IPS DF 6.9 (cell line): ENCODE measurements around the gene TULP3.

Experiments
- DNase-seq: peaks from one replicate; pipeline ENCODE4 v3.0.0-alpha.2; 2013; ENCODE audit warnings: low read depth, low spot score
- H3K27ac ChIP-seq: one replicate; pipeline ENCODE4 v1.5.1; 2013; ENCODE audit warnings: low read length, control low read depth
- H3K27me3 ChIP-seq: 2 replicates; pipeline ENCODE4 v1.6.1; 2013; ENCODE audit warnings: mild to moderate bottlenecking, low read length; ENCODE audit not compliant: control insufficient read depth, insufficient read depth
- H3K36me3 ChIP-seq: 2 replicates; pipeline ENCODE4 v1.6.1; 2013; ENCODE audit warnings: low read length; ENCODE audit not compliant: control insufficient read depth, insufficient read depth
- H3K4me1 ChIP-seq: 2 replicates; pipeline ENCODE4 v1.6.1; 2013; ENCODE audit warnings: low read length; ENCODE audit not compliant: control insufficient read depth, insufficient read depth
- H3K4me3 ChIP-seq: 2 replicates; pipeline ENCODE4 v1.5.1; 2013; ENCODE audit warnings: mild to moderate bottlenecking, low read length
- H3K9me3 ChIP-seq: 2 replicates; pipeline ENCODE4 v1.6.1; 2013; ENCODE audit warnings: low read length, inconsistent platforms; ENCODE audit not compliant: control insufficient read depth, insufficient read depth
- WGBS: extraction: QIAGEN DNeasy Blood & Tissue Kit; methylation state at CpG from one replicate; pipeline ENCODE4 v1.1.7; 2013; ENCODE audit warnings: mixed read lengths, missing lambda C conversion rate; ENCODE audit not compliant: insufficient read length, insufficient coverage; 5-methylcytosine and 5-hydroxymethylcytosine counted together

Gene TULP3

DNA sequence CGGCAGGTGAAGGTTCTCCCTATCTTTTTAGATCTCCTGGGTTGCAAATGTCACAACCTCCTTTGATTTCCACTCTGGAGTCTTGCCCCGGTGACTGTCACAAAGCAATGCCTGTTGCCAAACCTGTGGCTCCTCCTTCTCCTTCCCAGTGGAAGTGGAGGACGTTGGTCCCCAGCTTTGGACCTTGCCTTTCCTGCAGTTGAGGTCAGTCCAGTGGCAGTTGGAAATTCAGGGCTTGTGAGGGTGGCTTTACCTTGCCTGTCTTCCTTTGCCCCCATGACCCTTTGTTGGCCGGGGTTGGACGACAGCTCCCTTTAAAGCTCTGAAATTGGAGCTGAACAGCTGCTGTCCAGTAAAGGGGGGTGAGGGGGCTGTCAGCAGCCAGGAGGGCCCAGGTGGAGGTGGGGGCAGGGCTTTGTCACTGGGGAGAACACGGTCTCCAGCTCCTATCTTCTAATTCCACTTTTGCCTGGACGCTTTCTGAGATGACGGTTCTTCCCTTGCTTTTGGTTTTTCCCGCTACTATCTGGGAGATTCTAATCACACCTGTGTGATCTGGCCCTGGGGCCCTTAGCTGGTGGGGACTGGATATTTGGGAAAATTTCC lies 72.6 kb downstream of the TULP3 start:
- no peaks in the 10 kb centered on the region for H3K27me3 ChIP-seq
- no CpG with 5 or more reads among the region's 9 CpGs for WGBS
- no peak overlapping the region for H3K4me3 ChIP-seq
- H3K4me1 ChIP-seq = peaks cover 12% of the 10 kb centered on the region
- peak overlapping the region; percentile 66 for H3K27ac ChIP-seq
- no peaks in the 10 kb centered on the region for H3K9me3 ChIP-seq
- no peak for DNase-seq
- H3K36me3 ChIP-seq = no peaks in the 10 kb centered on the region

DNA sequence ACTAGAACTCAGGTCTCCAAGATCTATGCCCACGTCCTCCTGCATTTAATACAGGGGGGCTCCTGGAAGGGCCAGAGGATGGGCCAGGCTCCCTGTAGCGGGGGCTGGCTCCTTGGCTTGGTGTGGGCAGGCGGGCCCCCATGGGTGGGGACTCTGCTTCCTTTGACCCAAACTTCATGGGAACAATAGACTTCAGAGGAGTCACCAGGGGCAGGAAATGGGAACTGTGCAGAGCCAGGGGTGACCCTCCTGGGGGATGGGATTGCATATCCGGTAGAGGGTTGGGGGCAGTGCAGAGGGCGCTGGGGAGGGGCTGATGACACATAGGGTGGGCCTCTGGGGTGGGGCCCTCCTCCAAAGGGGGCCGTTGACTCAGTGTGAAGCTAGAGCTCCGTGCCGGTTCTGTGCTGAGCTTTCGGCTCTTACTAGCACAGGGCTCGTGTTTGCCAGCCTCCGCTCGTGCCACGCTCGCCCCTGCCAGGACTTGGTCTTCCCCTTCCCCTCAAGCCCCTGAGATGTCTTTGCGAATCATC lies 73.1 kb downstream of the TULP3 start:
- WGBS = no CpG with 5 or more reads among the region's 15 CpGs
- Histone ChIP-seq H3K27me3 (no peaks in the 10 kb centered on the region), H3K36me3 (no peaks in the 10 kb centered on the region), H3K4me1 (peaks cover 12% of the 10 kb centered on the region), H3K4me3 (no peak overlapping the region), H3K9me3 (no peaks in the 10 kb centered on the region), H3K27ac (peak overlapping the region; percentile 66)
- no peak for DNase-seq

DNA sequence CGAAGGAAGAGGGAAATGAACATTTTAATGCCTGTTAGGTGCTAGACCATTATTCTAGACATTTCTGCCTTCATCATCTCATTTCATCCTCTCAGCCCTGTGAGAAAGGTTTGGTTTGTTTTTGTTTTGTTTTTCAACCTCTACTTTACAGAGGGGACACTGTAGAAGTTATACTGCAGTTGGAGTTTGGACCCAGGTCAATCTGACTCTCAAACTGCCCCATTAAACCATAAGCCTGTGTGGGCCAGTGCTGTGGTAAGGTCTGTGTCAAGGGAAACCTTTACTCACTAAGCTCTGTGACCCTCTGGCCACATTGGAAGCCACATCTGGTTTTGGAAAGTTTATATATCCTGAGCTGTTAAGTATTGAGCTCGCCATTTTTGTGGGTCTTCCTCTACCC lies 77.0 kb downstream of the TULP3 start:
- WGBS = no CpG with 5 or more reads among the region's 2 CpGs
- Histone ChIP-seq H3K36me3 (0 out of 2 replicates have a peak, but pooled peaks cover 5% of the 10 kb centered on the region), H3K27me3 (no peaks in the 10 kb centered on the region), H3K4me1 (peaks cover 11% of the 10 kb centered on the region), H3K27ac (no peak overlapping the region), H3K9me3 (no peaks in the 10 kb centered on the region), H3K4me3 (no peak overlapping the region)
- DNase-seq = no peak

DNA sequence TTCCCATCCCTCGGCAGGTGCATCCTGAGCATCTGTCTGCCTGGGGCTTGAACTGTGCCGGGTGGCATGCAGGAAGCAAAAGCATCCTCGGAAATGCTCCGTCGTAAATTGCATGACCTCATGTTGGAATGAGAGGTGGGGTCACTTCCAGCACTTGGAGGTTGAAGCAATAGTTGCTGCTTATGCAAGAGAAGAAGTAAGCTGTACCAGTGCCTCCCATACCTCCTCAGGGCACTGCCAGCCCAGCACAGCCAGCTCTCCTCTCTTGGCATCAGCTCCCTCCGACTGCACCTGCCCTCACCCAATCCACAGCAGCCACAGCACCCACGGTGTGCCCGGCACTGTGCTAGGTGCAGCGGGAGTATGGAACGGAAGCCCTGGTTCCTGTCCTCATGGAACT lies 80.1 kb downstream of the TULP3 start:
- H3K36me3 ChIP-seq = 0 out of 2 replicates have a peak, but pooled peaks cover 5% of the 10 kb centered on the region
- no peak overlapping the region for H3K27ac ChIP-seq
- peaks cover 5% of the 10 kb centered on the region for H3K4me1 ChIP-seq
- no peak for DNase-seq
- no peaks in the 10 kb centered on the region for H3K9me3 ChIP-seq
- no CpG with 5 or more reads among the region's 10 CpGs for WGBS
- H3K4me3 ChIP-seq = no peak overlapping the region
- no peaks in the 10 kb centered on the region for H3K27me3 ChIP-seq

DNA sequence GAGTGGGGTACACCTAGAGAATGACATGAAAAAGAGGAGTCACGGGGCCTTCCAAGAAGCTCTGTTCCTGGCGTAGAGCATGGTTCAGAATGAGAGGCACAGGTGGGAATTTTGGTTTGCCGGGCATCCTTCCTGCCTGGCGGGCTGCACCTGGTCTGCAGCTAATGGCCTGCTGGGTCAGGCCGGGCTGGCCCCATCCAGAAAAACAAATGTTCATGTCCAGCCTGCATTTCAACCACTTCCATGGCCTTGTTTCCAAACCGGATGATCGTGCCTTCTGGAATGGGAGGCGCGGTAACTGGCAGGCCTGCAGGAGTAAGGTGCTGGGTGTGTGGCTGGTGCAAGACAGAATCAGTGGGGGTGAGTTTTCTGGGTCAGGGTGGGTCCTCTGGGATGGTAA lies 82.9 kb downstream of the TULP3 start:
- no peak overlapping the region for H3K4me3 ChIP-seq
- peaks cover 9% of the 10 kb centered on the region for H3K4me1 ChIP-seq
- no peak for DNase-seq
- no peaks in the 10 kb centered on the region for H3K9me3 ChIP-seq
- no CpG with 5 or more reads among the region's 9 CpGs for WGBS
- H3K36me3 ChIP-seq = 0 out of 2 replicates have a peak, but pooled peaks cover 5% of the 10 kb centered on the region
- H3K27ac ChIP-seq = no peak overlapping the region
- no peaks in the 10 kb centered on the region for H3K27me3 ChIP-seq

DNA sequence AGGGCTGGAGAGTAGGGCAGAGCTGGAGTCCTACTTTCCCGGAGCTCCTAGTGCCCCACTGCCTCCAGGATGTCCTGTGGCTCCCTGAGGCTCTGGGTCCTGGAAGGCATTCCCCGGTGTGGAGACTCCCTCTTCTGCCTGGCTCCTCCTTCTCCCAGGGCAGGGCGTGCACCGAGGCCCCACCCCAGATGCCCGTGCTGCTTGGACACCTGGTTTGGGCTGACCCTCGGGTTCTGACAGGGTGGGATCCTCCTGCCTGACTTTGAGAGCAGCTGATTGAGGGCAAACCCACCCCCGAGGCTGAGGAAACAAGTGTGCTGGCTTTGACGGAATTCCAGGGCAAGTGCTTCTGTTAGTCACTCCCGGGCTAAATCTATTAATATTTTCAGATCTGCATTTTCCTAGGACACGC lies 83.9 kb downstream of the TULP3 start:
- no peak overlapping the region for H3K27ac ChIP-seq
- DNase-seq = no peak
- H3K4me1 ChIP-seq = peaks cover 9% of the 10 kb centered on the region
- no CpG with 5 or more reads among the region's 10 CpGs for WGBS
- no peaks in the 10 kb centered on the region for H3K9me3 ChIP-seq
- H3K27me3 ChIP-seq = no peaks in the 10 kb centered on the region
- H3K4me3 ChIP-seq = no peak overlapping the region
- peaks cover 10% of the 10 kb centered on the region; the same call in 1 of the 2 replicates for H3K36me3 ChIP-seq

DNA sequence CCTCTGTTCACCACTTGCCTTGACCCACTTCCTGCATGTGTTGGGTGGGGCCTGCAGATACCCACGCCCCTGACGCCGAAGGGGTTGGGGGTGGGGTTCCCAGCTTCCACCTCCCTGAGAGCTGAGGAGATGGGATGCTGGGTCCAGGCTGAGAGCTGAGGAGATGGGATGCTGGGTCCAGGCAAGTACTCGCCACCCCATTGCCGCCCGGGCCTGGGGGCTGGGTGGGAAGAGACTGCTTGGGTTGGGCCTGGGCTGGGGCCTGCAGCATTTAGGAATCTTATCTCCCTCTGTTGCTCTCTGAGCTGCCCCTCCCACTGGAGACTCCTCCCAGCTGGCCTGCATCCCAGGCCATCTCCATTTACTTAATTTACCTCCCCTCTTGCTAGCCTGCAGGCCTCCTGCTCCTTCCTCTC lies 85.9 kb downstream of the TULP3 start:
- Histone ChIP-seq H3K4me1 (peaks cover 9% of the 10 kb centered on the region), H3K27me3 (no peaks in the 10 kb centered on the region), H3K27ac (no peak overlapping the region), H3K36me3 (peaks cover 7% of the 10 kb centered on the region; the same call in 1 of the 2 replicates), H3K4me3 (no peak overlapping the region), H3K9me3 (no peaks in the 10 kb centered on the region)
- DNase-seq = no peak
- no CpG with 5 or more reads among the region's 6 CpGs for WGBS

DNA sequence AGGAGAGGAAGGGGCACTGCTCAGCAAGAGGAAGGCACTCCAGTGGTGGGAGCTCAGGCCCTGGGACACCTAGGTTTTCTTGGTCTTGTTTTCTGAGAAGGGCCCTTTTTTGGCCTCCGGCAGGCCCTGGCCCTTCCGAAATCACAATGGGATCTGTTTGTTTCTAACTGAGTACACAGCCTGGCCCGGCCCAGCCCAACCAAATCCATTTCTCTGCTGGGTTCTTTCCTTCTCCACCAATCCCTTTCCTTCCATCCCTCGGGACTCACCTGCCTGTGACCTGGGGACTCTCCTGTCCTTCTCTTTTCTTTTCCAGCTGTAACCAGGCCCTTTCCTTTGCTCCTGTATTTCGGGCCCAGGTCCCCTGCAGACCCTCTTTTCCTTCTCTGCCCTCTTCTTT lies 87.1 kb downstream of the TULP3 start:
- peaks cover 10% of the 10 kb centered on the region for H3K36me3 ChIP-seq

DNA sequence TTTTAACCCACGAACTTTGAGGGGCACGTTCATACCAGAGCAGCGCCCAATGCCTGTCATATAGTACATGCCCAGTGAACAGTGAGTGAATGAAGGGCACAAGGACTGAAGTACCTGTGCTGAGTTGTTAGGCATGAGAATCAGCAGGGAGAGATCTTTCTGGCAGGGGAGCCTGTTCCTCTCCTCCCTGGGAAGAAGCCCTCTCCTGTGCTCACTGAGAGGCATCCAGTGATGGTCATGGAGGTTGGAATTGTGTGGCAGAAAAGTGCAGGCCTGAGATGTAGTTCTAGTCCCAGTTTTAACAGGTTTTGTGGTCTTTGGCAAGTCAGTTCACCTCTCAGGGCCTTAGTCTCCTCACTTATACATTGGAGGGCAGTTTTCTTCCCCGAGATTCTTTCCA lies 89.1 kb downstream of the TULP3 start:
- H3K4me1 ChIP-seq = peaks cover 4% of the 10 kb centered on the region
- no peaks in the 10 kb centered on the region for H3K9me3 ChIP-seq
- H3K27ac ChIP-seq = no peak overlapping the region
- H3K4me3 ChIP-seq = no peak overlapping the region
- peaks cover 18% of the 10 kb centered on the region for H3K36me3 ChIP-seq
- DNase-seq = no peak
- no peaks in the 10 kb centered on the region for H3K27me3 ChIP-seq
- WGBS = no CpG with 5 or more reads among the region's 4 CpGs

More for the DNA sequence above, 87.1 kb downstream of the TULP3 start:
- Histone ChIP-seq H3K9me3 (no peaks in the 10 kb centered on the region), H3K27me3 (no peaks in the 10 kb centered on the region), H3K27ac (no peak overlapping the region), H3K4me1 (peaks cover 9% of the 10 kb centered on the region), H3K4me3 (no peak overlapping the region)
- WGBS = no CpG with 5 or more reads among the region's 5 CpGs
- no peak for DNase-seq

DNA sequence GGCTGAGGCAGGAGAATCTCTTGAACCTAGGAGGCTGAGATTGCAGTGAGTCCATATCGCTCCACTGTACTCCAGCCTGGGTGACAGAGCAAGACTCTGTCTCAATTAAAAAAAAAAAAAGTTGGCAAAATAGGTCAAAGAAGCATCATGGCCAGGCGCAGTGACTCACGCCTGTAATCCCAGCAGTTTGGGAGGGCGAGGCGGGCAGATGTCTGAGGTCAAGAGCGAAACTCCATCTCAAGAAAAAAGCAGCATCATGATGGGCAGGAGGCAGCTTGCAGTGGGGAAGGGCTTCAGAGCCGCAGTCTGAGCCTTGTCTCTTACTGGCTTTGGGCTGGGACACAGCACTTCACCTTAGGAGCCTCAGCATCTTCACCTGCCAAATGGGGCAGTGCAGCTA lies 89.9 kb downstream of the TULP3 start:
- Histone ChIP-seq H3K4me1 (peaks cover 4% of the 10 kb centered on the region), H3K36me3 (peaks cover 18% of the 10 kb centered on the region), H3K4me3 (no peak overlapping the region), H3K9me3 (no peaks in the 10 kb centered on the region), H3K27ac (no peak overlapping the region), H3K27me3 (no peaks in the 10 kb centered on the region)
- DNase-seq = no peak
- no CpG with 5 or more reads among the region's 7 CpGs for WGBS

DNA sequence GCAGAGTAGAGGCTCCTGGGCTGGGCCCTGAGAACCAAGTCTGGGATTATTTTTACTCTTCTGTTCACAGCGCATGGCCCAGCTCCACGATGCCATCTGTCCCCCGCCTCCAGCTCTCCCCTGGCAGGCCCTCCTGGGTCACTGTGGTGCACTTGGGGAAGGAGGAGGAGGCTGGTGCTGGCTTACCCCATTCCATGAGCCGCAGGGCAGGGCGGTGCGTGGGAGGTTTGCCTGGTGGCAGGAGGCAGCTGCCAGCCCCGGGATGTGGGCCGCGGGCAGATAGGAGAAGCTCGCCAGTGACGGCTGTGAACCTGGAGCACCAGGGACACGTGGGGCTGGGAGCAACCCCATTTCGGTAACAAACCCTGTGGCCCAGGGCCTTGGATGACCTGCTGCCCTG lies 91.7 kb downstream of the TULP3 start:
- no peaks in the 10 kb centered on the region for H3K27me3 ChIP-seq
- H3K36me3 ChIP-seq = peaks cover 18% of the 10 kb centered on the region
- no CpG with 5 or more reads among the region's 13 CpGs for WGBS
- no peak overlapping the region for H3K27ac ChIP-seq
- no peaks in the 10 kb centered on the region for H3K9me3 ChIP-seq
- H3K4me3 ChIP-seq = no peak overlapping the region
- no peaks in the 10 kb centered on the region; the same call in 1 of the 2 replicates for H3K4me1 ChIP-seq
- DNase-seq = no peak
